ENCODE measurements around the gene ZMYND10.
"Not testable (repeated sequence)": the region's sequence is repeated elsewhere in the genome, so short reads cannot be mapped to it uniquely, and the experiment has no call there.

Gene ZMYND10

DNA sequence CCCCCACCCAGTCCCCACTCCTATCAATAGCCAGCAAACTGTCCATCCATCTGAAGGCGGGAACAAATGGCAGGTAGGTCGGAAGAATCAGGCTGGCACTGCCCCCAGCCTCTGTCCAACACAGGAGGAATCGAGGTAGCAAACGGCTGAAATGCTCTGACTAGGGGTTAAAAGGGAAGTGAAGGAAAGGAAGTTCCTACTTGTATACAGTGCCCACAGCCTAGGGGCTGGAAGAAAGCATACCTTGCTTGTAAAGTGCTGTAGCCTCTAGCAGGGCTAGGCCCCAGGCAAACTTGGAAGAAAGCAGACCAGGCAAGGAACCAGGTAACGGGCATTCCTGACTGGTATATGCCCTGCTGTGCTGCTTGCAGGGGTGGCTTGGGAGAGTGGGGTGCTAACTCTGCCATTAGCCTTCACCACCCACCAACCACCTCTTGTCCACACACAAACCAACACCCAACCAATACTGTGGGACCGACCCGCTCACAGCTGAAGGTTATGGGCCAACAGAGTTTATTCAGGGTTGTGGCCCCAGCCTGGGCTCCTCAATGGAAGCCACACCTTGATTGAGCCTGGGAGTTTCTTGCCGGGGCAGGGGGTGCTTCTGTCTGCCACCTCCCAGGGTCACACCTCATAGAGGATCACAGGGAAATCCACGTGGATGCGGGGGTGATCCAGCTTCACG, 19.9 kb downstream of the ZMYND10 start:
- no peak for DNase-seq (ENCODE audit: low spot score)

DNA sequence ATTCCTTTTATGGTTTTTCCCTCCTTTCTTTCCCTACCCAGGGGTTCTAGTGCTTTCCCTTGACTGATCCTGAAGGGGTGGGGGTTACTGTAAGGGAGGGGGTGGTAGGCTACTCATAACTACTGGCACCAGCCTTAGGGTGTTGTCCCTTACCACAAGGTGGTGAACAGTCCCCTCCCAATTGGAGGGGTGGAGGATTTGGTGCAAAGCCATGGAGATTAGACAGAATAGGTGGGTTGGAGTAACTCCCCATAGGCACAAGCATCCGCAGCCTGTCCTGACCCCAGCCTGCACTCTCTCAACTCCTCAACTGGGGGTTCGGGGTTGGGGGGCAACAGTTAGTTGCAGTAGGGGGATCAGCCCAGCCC, 20.4 kb downstream of the ZMYND10 start:
- DNase-seq (ENCODE audit: low spot score) = no peak

DNA sequence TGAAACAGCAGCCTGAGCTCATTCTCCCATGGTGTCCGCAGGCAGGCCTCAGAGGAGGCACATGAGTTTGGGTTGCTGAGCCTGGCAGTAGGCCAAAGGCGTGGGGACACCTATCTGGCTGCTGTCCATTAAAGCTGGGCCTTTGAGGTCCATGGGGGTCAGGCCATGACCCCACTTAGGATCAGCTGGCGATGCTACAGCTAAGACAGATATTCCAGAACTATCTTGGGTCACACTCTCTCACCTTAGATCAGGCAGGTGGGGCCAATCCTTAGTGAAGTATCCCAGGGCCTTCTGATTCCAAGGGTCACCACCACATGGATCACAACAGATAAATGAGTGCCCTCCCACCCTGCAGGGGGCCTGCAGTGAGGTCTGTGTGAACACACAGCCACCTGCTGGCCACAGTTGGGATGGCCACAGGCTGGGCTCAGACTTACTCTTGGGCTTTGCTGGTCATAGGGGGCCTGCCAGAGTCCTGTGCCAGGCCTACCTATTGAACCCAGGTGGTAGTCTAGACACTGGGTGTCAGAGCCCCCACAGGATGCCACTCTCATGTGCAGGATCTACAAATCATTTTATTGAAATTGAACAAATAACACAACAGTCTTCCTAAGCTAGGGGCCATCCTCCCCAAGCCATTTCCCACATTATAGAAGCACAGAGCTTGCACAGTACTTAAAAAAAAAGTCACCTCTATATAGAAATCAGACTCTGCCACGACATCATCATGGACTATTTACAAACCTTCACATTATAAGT, 21.0 kb downstream of the ZMYND10 start:
- peak; percentile 81 for DNase-seq (ENCODE audit: low spot score)

DNA sequence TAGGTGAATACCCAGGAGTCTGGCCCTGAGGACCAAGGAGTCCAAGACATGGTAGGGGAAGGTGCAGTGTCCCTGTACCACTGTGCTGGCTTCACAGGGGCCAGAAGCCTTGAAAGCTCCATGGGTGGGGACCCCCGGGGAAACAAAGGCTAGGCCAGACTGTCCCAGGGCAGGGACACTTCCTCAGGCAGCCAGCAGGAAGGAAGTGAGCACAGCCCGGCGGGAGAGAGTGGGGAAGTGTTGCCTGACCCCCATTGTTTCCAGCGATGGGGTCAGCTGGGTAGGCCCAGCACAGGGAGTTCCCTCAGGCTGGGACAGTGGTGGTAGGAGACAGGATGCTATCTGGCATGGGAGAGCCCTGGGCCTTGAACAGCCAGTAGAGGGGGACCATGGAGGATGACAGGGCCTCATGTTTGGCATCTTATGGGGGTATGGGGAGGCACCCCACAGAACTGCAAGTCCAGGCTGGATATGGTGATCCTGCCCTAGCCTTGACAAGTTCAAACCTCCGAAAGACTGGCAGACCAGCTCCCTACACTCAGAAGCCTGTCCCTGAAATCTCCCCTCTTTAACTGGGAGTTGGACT, 21.8 kb downstream of the ZMYND10 start:
- DNase-seq (ENCODE audit: low spot score) = no peak

DNA sequence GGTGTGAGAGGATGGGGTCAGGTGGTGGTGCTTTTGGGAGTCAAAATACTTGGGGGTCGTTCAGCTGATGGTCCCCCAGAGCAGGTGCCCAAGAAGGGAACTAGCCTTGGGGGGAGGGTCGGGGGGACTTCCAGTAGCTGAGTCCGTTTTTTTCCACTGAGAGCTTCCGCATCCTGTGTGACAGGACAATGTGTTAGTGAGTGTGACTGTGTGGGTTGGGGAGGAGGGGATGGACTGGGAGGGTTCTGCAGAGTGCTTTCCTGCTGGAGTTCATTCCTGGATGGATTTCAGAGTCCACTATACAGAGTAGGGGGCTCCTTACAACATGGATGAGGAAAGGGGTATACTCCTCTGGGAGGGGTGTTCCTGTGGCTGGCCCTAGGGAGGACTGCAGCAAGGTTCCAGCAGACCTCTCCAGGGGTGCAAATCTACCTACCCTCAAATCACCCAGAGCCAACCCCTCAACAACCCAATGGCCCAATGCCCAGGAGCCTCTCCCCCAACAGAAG, 22.4 kb downstream of the ZMYND10 start:
- no peak for DNase-seq (ENCODE audit: low spot score)

DNA sequence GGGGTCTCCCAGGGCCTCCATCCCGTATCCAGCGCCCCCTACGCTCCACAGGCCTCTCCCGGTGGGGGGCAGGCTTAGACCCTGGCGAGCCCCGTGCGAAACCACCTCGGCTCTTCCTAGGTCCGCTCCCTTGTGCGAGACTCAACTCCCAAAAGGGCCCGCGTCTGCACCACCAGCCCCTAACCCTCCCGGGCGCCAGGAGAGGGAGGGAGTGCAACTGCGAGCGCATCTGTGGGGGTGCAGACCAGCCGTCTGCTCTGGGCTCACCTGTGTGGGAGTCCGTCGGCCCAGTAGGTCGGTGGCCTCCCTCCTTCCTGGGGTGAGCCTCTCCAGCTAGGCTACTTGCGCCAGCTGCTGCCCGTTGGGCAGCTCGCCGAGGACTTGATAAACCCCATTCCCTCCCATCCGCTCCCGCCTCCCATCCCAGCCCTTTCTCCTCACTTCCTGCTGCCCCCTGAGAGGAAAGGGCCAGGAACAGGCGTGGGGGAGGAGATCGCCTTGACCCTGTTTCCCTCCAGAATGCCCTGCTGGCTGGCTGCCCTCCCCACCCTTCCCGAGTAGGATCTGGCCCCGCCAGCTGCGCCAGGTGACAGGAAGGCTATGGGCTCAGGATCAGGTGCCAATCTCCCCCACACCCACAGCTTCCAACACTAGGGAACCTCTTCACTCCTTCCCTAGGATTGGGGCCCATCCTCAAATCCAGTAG, 23.0 kb downstream of the ZMYND10 start, which contains the start of gene HYAL2:
HYAL2 (minus strand) TSS at position 360 of the 706 bp plus-strand sequence. CDS start 2,256 bp downstream, outside the sequence.
- DNase-seq (ENCODE audit: low spot score) = no peak

DNA sequence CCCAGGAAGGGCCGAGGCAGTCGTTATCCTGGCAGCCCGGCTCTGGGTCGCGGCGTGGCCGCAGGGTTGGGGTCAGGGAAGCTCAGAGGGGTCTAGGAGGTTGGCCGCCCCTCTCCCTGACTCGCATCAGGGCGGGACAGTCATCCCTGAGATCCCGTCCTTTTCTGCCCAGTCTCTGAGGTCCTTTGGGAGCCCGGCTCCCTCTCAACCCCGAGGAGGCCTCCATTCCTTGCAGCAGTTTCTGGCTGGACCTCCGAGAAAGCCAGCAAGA, 23.5 kb downstream of the ZMYND10 start:
- no peak for DNase-seq (ENCODE audit: low spot score)

DNA sequence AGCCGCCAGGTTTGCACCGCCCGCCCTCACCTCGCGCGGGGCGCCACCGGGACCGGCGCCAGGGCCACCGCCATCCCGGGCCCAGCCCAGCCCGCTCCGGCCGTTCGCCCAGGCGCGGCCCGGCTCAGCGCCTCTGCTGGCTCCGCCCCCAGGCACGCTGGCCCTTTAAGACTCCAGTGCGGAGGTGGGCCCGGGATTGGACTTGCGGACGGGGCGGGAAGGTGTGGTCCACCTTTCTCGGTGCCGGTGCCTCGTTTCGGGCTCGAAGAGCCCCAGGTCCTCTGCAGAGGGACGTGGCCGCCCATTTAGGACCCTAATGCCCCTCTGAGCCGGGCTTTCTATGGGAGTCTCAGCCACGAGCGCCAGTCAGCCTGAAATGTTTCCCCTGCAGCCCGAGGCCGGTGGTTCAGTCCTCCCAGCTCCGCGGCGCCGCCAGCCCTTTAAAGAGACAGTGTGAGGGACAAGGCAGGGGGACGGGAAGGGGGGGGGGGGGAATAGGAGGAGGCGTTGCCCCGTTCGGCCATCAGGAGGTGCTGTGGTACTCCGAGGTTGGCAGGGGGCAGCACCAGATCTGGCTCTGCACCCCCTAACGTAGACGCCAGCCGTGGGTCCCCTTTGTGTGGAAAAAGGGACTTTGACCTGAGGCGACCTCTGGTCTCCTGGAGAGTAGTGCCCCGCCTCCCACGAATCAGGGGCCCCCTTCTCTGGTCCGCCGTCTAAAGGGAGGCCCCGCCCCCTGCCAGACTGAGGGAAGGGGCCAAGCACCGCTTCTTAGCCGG, 24.0 kb downstream of the ZMYND10 start:
- DNase-seq (ENCODE audit: low spot score) = peak; percentile 96

DNA sequence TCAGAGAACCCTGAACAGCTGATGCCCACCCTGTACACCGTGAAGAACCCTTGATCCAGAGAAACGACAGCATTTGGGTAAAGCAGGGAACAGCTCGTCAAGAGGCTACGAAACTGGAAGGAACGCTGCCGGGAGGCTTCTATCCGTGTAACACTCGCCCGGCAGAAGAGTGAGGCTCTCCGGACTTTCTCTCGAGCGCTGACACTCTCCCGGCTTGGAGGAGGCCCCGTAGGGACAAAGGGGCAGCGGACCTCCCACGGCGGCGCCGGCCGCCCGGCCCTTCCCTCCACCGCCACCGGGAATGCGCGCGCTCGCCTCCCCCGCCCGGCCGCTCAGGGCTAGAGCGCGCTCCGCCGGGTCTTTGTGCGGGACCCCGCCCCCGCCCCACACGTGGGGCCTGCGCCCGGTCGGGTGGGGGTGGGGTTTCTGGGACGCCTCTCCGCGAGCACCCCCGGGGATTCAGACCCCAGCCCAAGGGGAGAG, 24.6 kb downstream of the ZMYND10 start:
- peak; percentile 79 for DNase-seq (ENCODE audit: low spot score)

DNA sequence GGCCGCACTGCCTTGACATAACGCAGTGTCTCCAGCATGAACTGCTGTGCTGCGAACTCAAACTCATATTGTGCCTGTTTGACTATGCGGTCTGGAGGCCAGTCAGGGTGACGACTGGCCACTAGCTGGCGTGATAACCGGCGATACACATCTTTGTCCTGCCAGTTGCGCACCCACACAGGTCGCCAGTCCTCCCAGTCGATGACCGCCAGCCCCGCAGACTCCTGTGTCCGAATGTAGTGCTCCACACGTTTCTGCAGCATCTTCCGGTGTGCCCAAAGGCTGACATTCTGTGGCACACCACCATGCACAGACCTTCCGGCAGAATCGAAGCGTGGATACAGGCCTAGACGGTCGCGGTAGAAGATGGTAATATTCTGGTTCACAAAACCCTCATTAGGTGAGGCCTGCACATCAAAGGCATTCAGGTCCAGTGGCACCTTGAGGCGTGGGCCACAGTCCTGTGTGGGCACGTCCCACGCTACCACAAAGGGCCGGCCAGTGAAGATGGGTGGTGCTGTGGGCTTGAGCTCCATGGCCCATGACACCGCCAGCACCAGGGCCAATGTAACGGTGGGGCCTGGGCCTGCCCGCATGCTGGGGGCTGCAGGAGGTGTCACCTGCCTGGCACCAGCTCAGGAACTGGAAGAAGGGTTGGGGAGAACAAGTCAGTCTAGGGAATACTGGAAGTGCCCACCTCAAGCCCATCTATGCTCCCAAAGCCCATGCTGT, 25.5 kb downstream of the ZMYND10 start:
- DNase-seq (ENCODE audit: low spot score) = no peak

DNA sequence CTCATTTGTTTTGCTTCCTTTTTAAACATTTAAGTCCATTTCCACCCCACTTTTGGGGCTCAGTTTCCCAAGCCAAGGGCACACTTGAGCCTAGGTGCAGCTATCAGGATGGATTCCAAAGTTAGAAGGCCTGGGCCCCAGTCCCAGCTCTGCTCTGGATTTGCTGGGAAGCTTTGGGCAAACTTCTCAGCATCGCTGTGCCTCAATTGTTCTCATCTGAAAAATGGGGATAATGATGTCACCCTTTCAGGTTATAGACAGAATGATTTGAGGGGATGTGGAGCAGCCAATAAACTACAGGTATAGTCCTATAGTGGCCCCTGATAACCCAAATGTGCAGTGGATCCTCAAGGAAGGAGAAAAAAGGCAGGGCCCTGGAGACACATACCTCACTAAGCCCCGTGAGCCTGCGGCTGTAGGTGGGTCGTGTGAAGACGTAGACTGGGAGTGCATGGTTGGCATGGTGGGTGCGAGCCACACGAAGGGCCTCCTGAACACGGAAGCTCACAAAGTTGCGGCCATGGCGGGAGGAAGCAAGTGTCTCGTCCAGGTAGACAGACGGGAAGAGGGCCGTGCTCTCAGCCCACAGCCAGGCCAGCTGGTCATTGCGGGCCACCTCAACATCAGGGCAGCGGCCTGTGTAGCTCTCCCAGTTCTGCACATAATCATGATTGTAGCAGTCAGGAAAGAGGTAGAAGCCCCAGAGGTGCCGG, 26.2 kb downstream of the ZMYND10 start:
- no peak for DNase-seq (ENCODE audit: low spot score)

DNA sequence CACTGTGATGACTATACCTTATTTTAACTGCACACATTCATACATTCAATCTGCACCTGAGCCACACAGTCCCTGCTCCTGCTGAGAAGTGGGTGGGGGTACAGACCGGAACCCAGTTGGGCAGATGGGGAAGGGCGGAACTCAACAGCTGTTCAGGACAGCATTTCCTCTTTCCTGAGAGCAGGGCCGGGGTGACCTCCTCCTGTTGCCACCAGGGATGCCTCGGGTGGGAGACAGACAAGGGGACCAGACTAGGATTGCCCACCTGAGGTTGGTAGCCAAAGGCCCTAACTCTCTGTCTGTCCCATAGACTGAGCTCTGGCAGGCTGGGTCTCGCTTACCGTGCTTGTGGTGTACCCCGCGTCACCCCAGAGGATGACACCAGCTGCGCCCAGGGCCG, 26.9 kb downstream of the ZMYND10 start:
- no peak for DNase-seq (ENCODE audit: low spot score)

DNA sequence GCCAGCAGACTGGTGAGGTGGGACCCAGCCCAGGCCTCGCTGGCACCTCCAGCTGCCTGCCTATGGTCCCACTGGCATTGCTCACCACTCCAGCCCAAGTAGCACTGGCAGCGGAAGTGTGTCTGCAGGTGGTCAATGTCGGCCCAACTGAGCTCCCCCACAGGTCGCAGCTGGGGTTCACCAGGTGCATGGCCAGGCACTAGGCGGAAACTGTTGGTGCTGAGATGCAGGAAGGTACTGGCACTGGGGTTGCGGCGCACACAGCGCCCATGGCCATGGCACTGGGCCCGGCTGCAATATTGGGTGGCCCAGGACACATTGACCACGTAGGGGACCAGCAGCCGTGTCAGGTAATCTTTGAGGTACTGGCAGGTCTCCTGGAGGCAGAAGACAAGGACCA, 27.4 kb downstream of the ZMYND10 start:
- DNase-seq (ENCODE audit: low spot score) = no peak

DNA sequence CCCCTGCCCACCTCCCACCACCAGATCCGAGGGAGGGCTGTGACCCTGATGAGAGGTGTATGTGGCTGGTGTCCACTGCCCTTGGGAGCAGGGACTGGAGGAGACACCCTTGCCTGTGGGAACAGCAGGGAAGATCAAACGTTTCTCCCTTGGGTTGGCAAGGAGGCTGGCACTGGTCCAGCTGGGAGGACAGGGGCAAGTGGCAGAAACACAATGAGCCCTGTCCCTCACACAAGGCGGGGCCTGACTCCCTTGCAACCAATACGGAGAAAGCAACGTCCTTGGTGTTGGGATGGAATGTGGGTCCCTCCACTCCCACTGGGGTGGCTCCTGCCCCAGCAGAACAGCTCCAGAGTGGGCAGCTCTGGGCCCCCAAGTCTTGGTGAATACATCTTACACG, 28.2 kb downstream of the ZMYND10 start:
- DNase-seq (ENCODE audit: low spot score) = no peak

DNA sequence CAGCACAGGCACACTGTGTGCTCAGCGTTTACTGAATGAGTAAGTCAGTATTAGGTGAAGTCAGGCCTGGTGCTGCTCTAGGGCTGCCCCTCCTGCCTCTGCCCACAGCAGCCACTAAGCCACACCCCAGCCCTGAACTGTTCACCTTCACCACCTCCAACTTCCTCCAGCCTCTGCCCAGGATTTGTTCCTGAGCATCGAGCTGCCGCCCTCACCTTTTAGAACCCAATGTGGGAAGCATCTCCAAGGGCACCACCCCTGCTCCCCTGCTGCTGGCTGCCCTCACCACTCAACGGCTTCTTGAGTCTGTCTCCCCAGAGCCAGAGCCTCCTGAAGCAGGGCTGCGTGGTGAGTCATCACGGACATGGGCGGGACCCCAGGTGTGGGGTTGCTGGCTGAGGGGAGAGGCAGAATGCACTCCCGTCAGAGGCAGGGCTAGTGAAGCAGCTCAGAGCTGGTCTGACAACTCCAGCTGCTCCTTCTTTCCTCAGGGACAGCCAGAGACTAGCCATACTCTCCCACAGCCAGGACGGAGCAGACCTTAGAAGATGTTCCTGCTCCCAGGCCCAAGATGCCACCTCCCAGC, 28.8 kb downstream of the ZMYND10 start:
- DNase-seq (ENCODE audit: low spot score) = no peak

DNA sequence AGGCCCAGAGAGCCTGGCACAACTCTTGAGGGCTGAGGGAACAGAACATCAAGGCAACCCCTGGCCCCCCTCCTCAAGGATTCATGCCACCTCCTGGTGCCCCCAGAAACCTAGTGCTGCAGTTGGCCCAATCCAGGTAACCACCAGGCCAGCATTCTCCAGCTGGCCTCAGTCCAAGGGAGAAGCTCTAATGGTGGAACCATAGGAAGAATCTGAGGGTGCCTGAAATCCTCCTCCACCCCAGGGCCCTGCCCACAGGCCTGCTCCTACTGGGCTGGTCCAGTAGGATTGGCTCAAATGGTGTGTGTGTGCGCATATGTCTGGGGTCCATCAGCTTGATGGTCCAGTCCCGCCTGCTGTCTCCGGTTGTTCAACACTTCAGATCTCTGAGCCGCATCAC, 30.7 kb downstream of the ZMYND10 start:
- no peak for DNase-seq (ENCODE audit: low spot score)

DNA sequence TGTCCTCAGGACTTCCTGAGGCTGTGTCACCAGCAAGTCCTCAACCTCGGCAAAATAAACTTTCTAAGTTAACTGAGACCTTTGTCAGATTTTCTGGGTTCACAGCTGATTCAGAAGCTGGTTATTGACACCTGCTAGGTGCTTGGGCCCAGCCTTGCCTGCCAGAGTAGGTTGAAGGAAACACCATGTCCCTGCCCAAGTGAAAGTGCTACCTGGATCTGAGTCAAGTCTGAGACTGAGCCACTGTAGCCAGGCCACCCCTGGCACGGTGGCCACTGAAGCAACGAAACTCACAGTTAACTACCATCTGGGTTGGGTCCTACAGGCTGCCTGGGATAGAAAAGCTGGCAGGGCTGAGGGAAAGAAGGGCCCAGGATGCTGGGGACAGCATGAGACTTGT, 31.2 kb downstream of the ZMYND10 start:
- DNase-seq (ENCODE audit: low spot score) = no peak

DNA sequence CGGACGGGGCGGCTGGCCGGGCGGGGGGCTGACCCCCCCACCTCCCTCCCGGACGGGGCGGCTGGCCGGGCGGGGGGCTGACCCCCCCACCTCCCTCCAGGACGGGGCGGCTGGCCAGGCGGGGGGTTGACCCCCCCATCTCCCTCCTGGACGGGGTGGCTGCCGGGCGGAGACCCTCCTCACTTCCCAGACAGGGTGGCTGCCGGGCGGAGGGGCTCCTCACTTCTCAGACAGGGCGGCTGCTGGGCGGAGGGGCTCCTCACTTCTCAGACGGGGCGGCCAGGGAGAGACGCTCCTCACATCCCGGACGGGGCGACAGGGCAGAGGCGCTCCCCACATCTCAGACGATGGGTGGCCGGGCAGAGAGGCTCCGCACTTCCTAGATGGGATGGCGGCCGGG, 33.5 kb downstream of the ZMYND10 start:
- not testable (repeated sequence) for DNase-seq (ENCODE audit: low spot score)

DNA sequence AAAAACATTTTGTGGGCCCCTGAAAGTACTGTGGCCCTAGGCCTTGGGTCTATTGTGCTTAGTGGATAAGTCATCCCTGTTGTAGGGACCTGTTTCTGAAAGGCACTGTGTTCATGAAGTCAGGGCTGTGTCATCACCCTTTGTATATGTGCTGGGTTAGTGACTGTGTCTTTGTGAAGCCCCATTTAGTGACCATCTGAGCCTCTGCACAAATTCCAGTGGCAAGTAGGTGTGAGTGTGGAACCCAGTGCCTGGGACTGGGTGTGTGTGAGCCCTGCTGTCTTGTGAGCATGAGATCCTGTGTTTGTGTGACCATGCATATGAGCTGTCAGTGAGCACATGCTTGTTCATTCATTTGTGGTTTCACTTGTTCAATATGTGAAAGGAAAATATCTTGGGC, 40.9 kb downstream of the ZMYND10 start:
- no peak for DNase-seq (ENCODE audit: low spot score)
